ENCODE results near the gene GPR161. TPM values are rescaled to one million over a fixed set of nuclear protein-coding genes. Genes with fewer than 3 reads are reported as not detected.
"Not testable (repeated sequence)": the region's sequence is repeated elsewhere in the genome, so short reads cannot be mapped to it uniquely, and the experiment has no call there.

Gene GPR161
- polyA plus RNA-seq (2013): 4.7 and 5.0 TPM in 2 replicates

GRCh38 chr1:168136709-168137514 lies at the start of gene GPR161:
GPR161 (minus strand) TSS chr1:168136930; CDS start chr1:168104850, 32,080 bp downstream.
- H3K4me3 ChIP-seq (ENCODE audit: low read depth, low read length): peak within 1 kb of the TSS; percentile 82
- peaks cover 4% of the 10 kb centered on the region for H3K79me2 ChIP-seq (ENCODE audit: control insufficient read depth, insufficient read depth, low read length, poor library complexity)
- peak within 1 kb of the TSS; percentile 59 for H4K8ac ChIP-seq (ENCODE audit: low read depth, low read length)
- peak within 1 kb of the TSS; percentile 18 for H3K18ac ChIP-seq (ENCODE audit: low read length)
- no CpG with 5 or more reads among the region's 86 CpGs for WGBS (ENCODE audit: extremely low coverage, insufficient coverage, insufficient read length)
- H3K4me1 ChIP-seq (ENCODE audit: control insufficient read depth in 1 of 2, insufficient read depth in 2 of 2, low read length in 2 of 2): peaks cover 0 to 7% of the 10 kb centered on the region in 2 experiments
- H2BK5ac ChIP-seq (ENCODE audit: low read depth, low read length, poor library complexity): peak within 1 kb of the TSS; percentile 31
- peak within 1 kb of the TSS; percentile 47 for H4K12ac ChIP-seq (ENCODE audit: low read depth, low read length)
- no peak within 1 kb of the TSS for H3K23ac ChIP-seq (ENCODE audit: low read length)
- no peaks in the 10 kb centered on the region for H3K27me3 ChIP-seq (ENCODE audit: insufficient read depth, low read length)
- DNase-seq: peak in 1 of 2 donors; percentile 46
- H3K79me1 ChIP-seq (ENCODE audit: low read length): peaks cover 13% of the 10 kb centered on the region
- H3K36me3 ChIP-seq (ENCODE audit: control insufficient read depth in 1 of 2, insufficient read depth in 2 of 2, low read length in 2 of 2): no peaks in the 10 kb centered on the region
- no peak within 1 kb of the TSS for H3K27ac ChIP-seq (ENCODE audit: low read depth, low read length)
- H4K91ac ChIP-seq (ENCODE audit: low read depth, low read length): peak within 1 kb of the TSS; percentile 69
- peak within 1 kb of the TSS; percentile 28 for H2BK12ac ChIP-seq (ENCODE audit: low read length)
- peak within 1 kb of the TSS; percentile 24 for H3K9ac ChIP-seq (ENCODE audit: low read length)
- H2BK120ac ChIP-seq (ENCODE audit: insufficient read depth, low read length, poor library complexity): no peak within 1 kb of the TSS
- H3K4ac ChIP-seq (ENCODE audit: low read depth, low read length): peak within 1 kb of the TSS; percentile 19
- H3K9me3 ChIP-seq (ENCODE audit: insufficient read depth, low read depth, low read length): peaks cover 2% of the 10 kb centered on the region
- peak within 1 kb of the TSS; percentile 91 for H2AFZ ChIP-seq (ENCODE audit: insufficient read depth, low read length, poor library complexity)
- peak within 1 kb of the TSS; percentile 87 for H3K4me2 ChIP-seq (ENCODE audit: low read length)
- peak within 1 kb of the TSS; percentile 79 for H3K14ac ChIP-seq (ENCODE audit: low read length)
- H2AK5ac ChIP-seq (ENCODE audit: low read length): no peak within 1 kb of the TSS

GRCh38 chr1:168181063-168181720 lies 44.5 kb upstream of the GPR161 start:
- not testable (repeated sequence) for H3K4me2 ChIP-seq (ENCODE audit: low read length); H3K14ac ChIP-seq (ENCODE audit: low read length); H3K27me3 ChIP-seq (ENCODE audit: insufficient read depth, low read length); H3K79me2 ChIP-seq (ENCODE audit: control insufficient read depth, insufficient read depth, low read length, poor library complexity); H4K91ac ChIP-seq (ENCODE audit: low read depth, low read length); H3K9me3 ChIP-seq (ENCODE audit: insufficient read depth, low read depth, low read length); H2BK120ac ChIP-seq (ENCODE audit: insufficient read depth, low read length, poor library complexity); H2BK5ac ChIP-seq (ENCODE audit: low read depth, low read length, poor library complexity); H3K4ac ChIP-seq (ENCODE audit: low read depth, low read length); H3K79me1 ChIP-seq (ENCODE audit: low read length); DNase-seq; H2AK5ac ChIP-seq (ENCODE audit: low read length); H3K36me3 ChIP-seq (ENCODE audit: control insufficient read depth in 1 of 2, insufficient read depth in 2 of 2, low read length in 2 of 2); H3K4me3 ChIP-seq (ENCODE audit: low read depth, low read length); H3K27ac ChIP-seq (ENCODE audit: low read depth, low read length); H3K18ac ChIP-seq (ENCODE audit: low read length); H3K23ac ChIP-seq (ENCODE audit: low read length); H2AFZ ChIP-seq (ENCODE audit: insufficient read depth, low read length, poor library complexity); H4K12ac ChIP-seq (ENCODE audit: low read depth, low read length); H3K4me1 ChIP-seq (ENCODE audit: control insufficient read depth in 1 of 2, insufficient read depth in 2 of 2, low read length in 2 of 2); H2BK12ac ChIP-seq (ENCODE audit: low read length); H4K8ac ChIP-seq (ENCODE audit: low read depth, low read length); H3K9ac ChIP-seq (ENCODE audit: low read length)
- no CpG with 5 or more reads among the region's 15 CpGs for WGBS (ENCODE audit: extremely low coverage, insufficient coverage, insufficient read length)

GRCh38 chr1:168180148-168180524 lies 43.4 kb upstream of the GPR161 start:
- no CpG with 5 or more reads among the region's 2 CpGs for WGBS (ENCODE audit: extremely low coverage, insufficient coverage, insufficient read length)

GRCh38 chr1:168179438-168180147 lies 42.9 kb upstream of the GPR161 start:
- H3K9me3 ChIP-seq (ENCODE audit: insufficient read depth, low read depth, low read length): no peaks in the 10 kb centered on the region
- H2AK5ac ChIP-seq (ENCODE audit: low read length): no peak overlapping the region
- H3K4me2 ChIP-seq (ENCODE audit: low read length): peak overlapping the region; percentile 85
- H3K4me1 ChIP-seq (ENCODE audit: control insufficient read depth in 1 of 2, insufficient read depth in 2 of 2, low read length in 2 of 2): peaks cover 2 to 8% of the 10 kb centered on the region in 2 experiments
- no peak overlapping the region for H4K8ac ChIP-seq (ENCODE audit: low read depth, low read length)
- H4K12ac ChIP-seq (ENCODE audit: low read depth, low read length): no peak overlapping the region
- H3K14ac ChIP-seq (ENCODE audit: low read length): no peak overlapping the region
- H3K9ac ChIP-seq (ENCODE audit: low read length): peak overlapping the region; percentile 85
- H4K91ac ChIP-seq (ENCODE audit: low read depth, low read length): no peak overlapping the region
- no peak overlapping the region for H3K18ac ChIP-seq (ENCODE audit: low read length)
- H2BK5ac ChIP-seq (ENCODE audit: low read depth, low read length, poor library complexity): no peak overlapping the region
- peak overlapping the region; percentile 35 for H3K4ac ChIP-seq (ENCODE audit: low read depth, low read length)
- H3K27me3 ChIP-seq (ENCODE audit: insufficient read depth, low read length): no peaks in the 10 kb centered on the region
- peak overlapping the region; percentile 89 for H3K4me3 ChIP-seq (ENCODE audit: low read depth, low read length)
- no peak for DNase-seq
- H3K27ac ChIP-seq (ENCODE audit: low read depth, low read length): peak overlapping the region; percentile 81
- H3K36me3 ChIP-seq (ENCODE audit: control insufficient read depth in 1 of 2, insufficient read depth in 2 of 2, low read length in 2 of 2): no peaks in the 10 kb centered on the region
- no CpG with 5 or more reads among the region's 20 CpGs for WGBS (ENCODE audit: extremely low coverage, insufficient coverage, insufficient read length)
- H2BK120ac ChIP-seq (ENCODE audit: insufficient read depth, low read length, poor library complexity): no peak overlapping the region
- H2AFZ ChIP-seq (ENCODE audit: insufficient read depth, low read length, poor library complexity): peak overlapping the region; percentile 84
- peaks cover 2% of the 10 kb centered on the region for H3K79me2 ChIP-seq (ENCODE audit: control insufficient read depth, insufficient read depth, low read length, poor library complexity)
- no peak overlapping the region for H2BK12ac ChIP-seq (ENCODE audit: low read length)
- H3K79me1 ChIP-seq (ENCODE audit: low read length): peaks cover 5% of the 10 kb centered on the region
- H3K23ac ChIP-seq (ENCODE audit: low read length): peak overlapping the region; percentile 83

More at GRCh38 chr1:168180148-168180524, 43.4 kb upstream of the GPR161 start:
- no peak overlapping the region for H2BK120ac ChIP-seq (ENCODE audit: insufficient read depth, low read length, poor library complexity)
- no peak overlapping the region for H2BK12ac ChIP-seq (ENCODE audit: low read length)
- no peaks in the 10 kb centered on the region for H3K9me3 ChIP-seq (ENCODE audit: insufficient read depth, low read depth, low read length)
- H3K4ac ChIP-seq (ENCODE audit: low read depth, low read length): no peak overlapping the region
- H3K18ac ChIP-seq (ENCODE audit: low read length): no peak overlapping the region
- no peak overlapping the region for H3K14ac ChIP-seq (ENCODE audit: low read length)
- no peaks in the 10 kb centered on the region for H3K36me3 ChIP-seq (ENCODE audit: control insufficient read depth in 1 of 2, insufficient read depth in 2 of 2, low read length in 2 of 2)
- H3K23ac ChIP-seq (ENCODE audit: low read length): no peak overlapping the region
- H4K12ac ChIP-seq (ENCODE audit: low read depth, low read length): no peak overlapping the region
- no peak overlapping the region for H4K91ac ChIP-seq (ENCODE audit: low read depth, low read length)
- H3K27ac ChIP-seq (ENCODE audit: low read depth, low read length): no peak overlapping the region
- H3K4me3 ChIP-seq (ENCODE audit: low read depth, low read length): no peak overlapping the region
- peak overlapping the region; percentile 85 for H3K4me2 ChIP-seq (ENCODE audit: low read length)
- no peak overlapping the region for H2AK5ac ChIP-seq (ENCODE audit: low read length)
- no peak overlapping the region for H2BK5ac ChIP-seq (ENCODE audit: low read depth, low read length, poor library complexity)
- peaks cover 5% of the 10 kb centered on the region for H3K79me1 ChIP-seq (ENCODE audit: low read length)
- H3K79me2 ChIP-seq (ENCODE audit: control insufficient read depth, insufficient read depth, low read length, poor library complexity): peaks cover 2% of the 10 kb centered on the region
- H3K9ac ChIP-seq (ENCODE audit: low read length): no peak overlapping the region
- DNase-seq: no peak
- peaks cover 2 to 8% of the 10 kb centered on the region in 2 experiments for H3K4me1 ChIP-seq (ENCODE audit: control insufficient read depth in 1 of 2, insufficient read depth in 2 of 2, low read length in 2 of 2)
- no peak overlapping the region for H4K8ac ChIP-seq (ENCODE audit: low read depth, low read length)
- H2AFZ ChIP-seq (ENCODE audit: insufficient read depth, low read length, poor library complexity): no peak overlapping the region
- H3K27me3 ChIP-seq (ENCODE audit: insufficient read depth, low read length): no peaks in the 10 kb centered on the region

Data from trophoblast cell (in vitro differentiated cells and primary cell).